K562 (cell line): ENCODE measurements around the gene PPP1R37. TPM values are rescaled to one million over a fixed set of nuclear protein-coding genes. Genes with fewer than 3 reads are reported as not detected.

Source experiments
- AFF1 ChIP-seq, 2 experiments: fragments of 450-650 bp; IDR thresholded peaks; 2 replicates each; pipeline ENCODE4 v1.6.1; 2018; ENCODE audit warnings: mild to moderate bottlenecking in 2 of 2, low read depth in 1 of 2; ENCODE audit not compliant: partially characterized antibody in 2 of 2
- BCOR ChIP-seq: fragments of 450-650 bp; IDR thresholded peaks from 2 replicates; pipeline ENCODE4 v1.6.1; 2016
- CBFA2T3 ChIP-seq: fragments of 450-650 bp; IDR thresholded peaks from 2 replicates; pipeline ENCODE4 v1.6.1; 2017
- HIVEP1 ChIP-seq: fragments of 250-450 bp; sonication (Bioruptor Pico); IDR thresholded peaks from 2 replicates; pipeline ENCODE4 v1.4.0; 2020; ENCODE audit warnings: mild to moderate bottlenecking
- NR2C2 ChIP-seq, 2 experiments: fragments of 200-800 bp in 1 of 2; sonication (Bioruptor generic) in 1 of 2; sonication (generic) in 1 of 2; formaldehyde crosslinking in 1 of 2; IDR thresholded peaks; 2 replicates each; pipeline versions ENCODE4 v1.6.1 to v1.8.0; 2016 to 2022; ENCODE audit warnings: mild to moderate bottlenecking in 1 of 2, missing compliant biosample characterization in 1 of 2, missing genetic modification characterization in 1 of 2, missing genetic modification reagents in 1 of 2
- POLR2AphosphoS5 ChIP-seq: IDR thresholded peaks from 2 replicates; pipeline ENCODE4 v1.6.1; 2011; ENCODE audit warnings: mild to moderate bottlenecking, low read depth, low read length, moderate library complexity; ENCODE audit not compliant: control insufficient read depth, insufficient read depth
- ZNF407 ChIP-seq: fragments of 450-650 bp; IDR thresholded peaks from 2 replicates; pipeline ENCODE4 v1.6.1; 2016; ENCODE audit warnings: low read depth
- polyA plus RNA-seq, 8 experiments: library from polyadenylated mRNA; depleted of rRNA in 4 of 8; stranded (reverse) in 5 of 8; unstranded in 3 of 8; fragments of >200 nt; fragmentation: Nextera tagmentation in 2 of 8; fragmentation: Illumina TruSeq in 1 of 8; extraction: Ambion mirVana in 2 of 8; extraction: Trizol in 1 of 8; gene quantifications; 2 replicates each; pipeline versions ENCODE4 v1.2.1 to v1.2.3, GENCODE V29; 2011 to 2014; ENCODE audit warnings: inconsistent platforms in 1 of 8, missing spikeins in 1 of 8
- total RNA-seq, 7 experiments: library from RNA; depleted of rRNA in 6 of 7; stranded (reverse); fragments of >200 nt in 6 of 7; fragmentation: Illumina TruSeq in 2 of 7; extraction: Trizol in 2 of 7; gene quantifications; 2 replicates each; pipeline versions ENCODE4 v1.2.1 to v1.2.3, GENCODE V29; 2011 to 2021; ENCODE audit warnings: low replicate concordance in 1 of 7

PPP1R37 gene
- total and polyA plus RNA-seq, 9 of the 15 experiments (the other 6 are each of a cell fraction or from before 2014, with no cell fraction given): 0.04 to 20.3 (median 7.3) TPM

GRCh38 chr19:45154064-45154827 is 61.3 kb downstream of the PPP1R37 start (continued):
- no peak for TF ChIP-seq AFF1 (IDR thresholded peaks at IDR 0.05; ENCODE audit: low read depth in 1 of 2, partially characterized antibody in 2 of 2)
- TF ChIP-seq BCOR: peak; percentile 81
- TF ChIP-seq CBFA2T3: peak; percentile 73
- 0 out of 2 replicates have a peak, but pooled peaks have one; percentile 47 for TF ChIP-seq NR2C2 (CRISPR knock-in tag; IDR thresholded peaks at IDR 0.05)
- peak; percentile 82 for TF ChIP-seq NR2C2 (tag; IDR thresholded peaks at IDR 0.05)
- TF ChIP-seq HIVEP1 (CRISPR knock-in tag): 0 out of 2 replicates have a peak, but pooled peaks have one; percentile 23
- TF ChIP-seq ZNF407: 0 out of 2 replicates have a peak, but pooled peaks have one; percentile 25
- TF ChIP-seq POLR2AphosphoS5: no peak
